ENCODE data around the gene CNPY4.

The CNPY4 gene

GRCh38 chr7:100148559-100149328, 29.3 kb downstream of the CNPY4 start, which contains the start of gene LAMTOR4:
Gene LAMTOR4 (plus strand): TSS chr7:100148918. CDS start chr7:100148973, 55 bp downstream.
- DNase-seq (ENCODE audit: low read depth in 3 of 3) = peak; percentile 95 to 98 (median 97)

DNA sequence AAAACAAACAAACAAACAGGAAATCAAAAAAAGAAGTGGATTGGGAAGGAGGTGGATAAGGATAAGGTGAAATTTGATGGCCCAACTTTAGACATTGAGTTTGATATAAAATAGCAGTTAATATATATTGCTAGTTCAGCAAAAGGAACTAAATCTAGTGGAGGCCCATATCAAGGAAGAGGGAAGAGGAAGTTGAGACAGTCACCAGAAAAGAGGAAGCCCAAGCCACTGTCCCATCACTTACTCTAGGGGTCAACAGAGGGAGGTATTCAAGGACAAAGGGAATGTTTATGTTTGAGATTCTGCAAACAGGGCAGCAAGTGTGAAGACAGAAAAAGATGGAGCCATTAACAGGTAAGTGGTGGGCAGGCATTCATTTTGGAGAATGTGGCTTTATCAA, 33.0 kb downstream of the CNPY4 start:
- DNase-seq (ENCODE audit: low read depth in 3 of 3) = no peak

GRCh38 chr7:100152937-100153666, 33.7 kb downstream of the CNPY4 start:
- no peak for DNase-seq (ENCODE audit: low read depth in 3 of 3)

DNA sequence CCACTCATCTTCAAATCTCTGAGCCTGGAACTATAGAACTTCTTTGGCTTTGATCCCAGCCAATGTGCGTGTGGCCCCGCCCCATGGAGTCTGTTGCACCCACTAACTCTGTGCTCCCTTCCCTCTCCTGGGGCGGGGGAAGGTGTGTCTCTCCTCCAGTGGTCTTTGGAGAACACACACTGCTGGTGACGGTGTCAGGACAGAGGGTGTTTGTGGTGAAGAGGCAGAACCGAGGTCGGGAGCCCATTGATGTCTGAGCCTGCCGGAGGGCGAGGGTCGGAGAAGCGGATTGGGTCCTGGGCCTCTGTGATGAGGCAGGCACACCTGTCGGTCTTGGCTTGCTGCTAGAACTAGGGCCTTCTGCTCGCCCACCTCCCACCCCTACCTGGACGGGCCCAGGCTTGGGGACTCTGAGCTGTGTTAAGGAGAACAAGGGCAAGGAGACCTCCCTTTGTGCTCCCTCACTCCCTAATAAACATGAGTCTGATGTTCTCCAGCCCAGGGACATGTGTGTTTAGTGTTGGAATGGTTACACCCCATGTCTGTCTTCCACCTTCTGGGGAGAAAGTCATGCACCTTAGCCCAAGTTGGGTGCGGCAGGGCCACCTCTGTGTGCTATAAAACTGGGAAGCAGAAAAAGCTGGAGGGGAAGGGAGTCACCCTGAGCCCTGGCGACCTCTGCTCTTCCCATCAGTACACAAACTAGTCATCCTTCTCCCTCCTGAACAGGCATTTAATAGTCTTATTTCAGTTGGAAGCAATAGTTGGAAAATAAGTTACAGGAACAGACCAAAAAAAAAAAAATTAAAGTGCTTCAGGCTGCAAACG, 34.5 kb downstream of the CNPY4 start:
- no peak for DNase-seq (ENCODE audit: low read depth in 3 of 3)

- DNase-seq (ENCODE audit: low read depth in 3 of 3) = no peak
These were observed 35.4 kb downstream of the CNPY4 start for GRCh38 chr7:100154651-100155491.

DNA sequence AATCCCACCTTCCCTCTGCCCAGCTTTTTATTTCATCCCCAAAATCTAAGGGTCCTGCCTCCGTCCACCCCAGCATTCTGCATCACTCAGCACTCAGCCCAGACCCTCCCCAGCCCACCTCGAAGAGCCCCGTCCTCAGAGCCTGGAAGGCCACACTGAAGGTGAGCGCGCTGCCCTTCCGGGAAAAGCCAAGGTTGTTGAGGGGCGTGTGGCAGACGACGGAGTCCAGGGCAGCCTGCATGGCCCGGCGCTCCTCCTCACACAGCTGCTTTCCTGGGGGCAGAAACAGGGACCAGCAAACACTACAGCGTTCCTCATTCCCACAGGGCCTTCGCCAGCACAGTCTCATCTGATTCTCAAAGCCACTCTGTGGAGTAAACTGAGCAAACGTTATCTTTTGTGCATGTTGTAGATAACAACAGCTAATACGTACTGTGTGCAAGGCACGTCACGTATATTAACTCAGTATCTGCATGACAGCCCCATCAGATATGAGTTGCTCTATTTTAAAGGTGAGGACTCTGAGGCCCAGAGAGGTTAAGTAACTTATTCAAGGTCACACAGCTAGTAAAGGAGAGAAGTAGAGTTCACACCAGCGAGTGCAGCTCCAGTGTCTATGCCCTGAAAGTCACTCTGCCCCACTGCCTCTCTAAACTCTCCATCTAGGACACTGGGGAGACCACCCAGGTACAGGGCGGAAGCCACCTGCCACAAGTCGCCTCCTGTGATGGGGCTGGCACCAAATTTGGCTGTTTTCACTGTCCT, 36.3 kb downstream of the CNPY4 start:
- DNase-seq (ENCODE audit: low read depth in 3 of 3) = no peak

DNA sequence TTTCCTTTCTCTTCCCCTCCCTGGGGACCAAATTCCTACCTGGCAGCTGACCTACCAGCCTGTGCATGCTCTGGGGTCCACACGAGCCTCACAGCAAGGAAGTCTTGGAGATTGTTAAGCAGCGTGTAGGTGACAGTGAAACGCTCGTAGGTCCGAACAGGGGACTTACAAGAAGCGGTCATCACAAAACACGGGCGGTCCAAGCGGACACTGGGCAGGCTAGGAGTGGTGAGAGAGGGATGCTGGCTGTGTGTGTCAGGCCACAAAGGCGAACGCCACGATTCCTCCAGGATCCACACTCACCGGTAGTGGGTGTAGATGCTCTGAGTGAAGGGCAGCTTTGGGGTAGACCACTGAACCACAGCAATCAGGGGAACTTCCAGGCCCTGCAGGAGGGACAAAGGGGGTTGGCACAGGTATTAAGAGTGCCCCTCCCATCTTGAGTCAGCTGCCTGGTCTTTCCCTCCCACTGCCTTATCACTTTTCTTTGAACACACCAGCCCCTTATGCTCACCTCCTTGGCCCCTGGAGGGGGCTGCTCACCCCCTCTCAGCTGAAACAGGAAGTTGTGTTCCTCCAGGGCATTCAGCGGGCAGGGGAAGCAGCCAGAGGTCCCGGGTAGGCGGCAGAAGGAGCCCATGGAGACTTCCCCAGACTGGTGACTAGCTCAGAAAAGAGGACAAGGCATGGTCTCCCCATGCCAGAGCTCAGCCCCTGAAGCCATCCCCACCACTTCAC, 37.1 kb downstream of the CNPY4 start:
- no peak for DNase-seq (ENCODE audit: low read depth in 3 of 3)

DNA sequence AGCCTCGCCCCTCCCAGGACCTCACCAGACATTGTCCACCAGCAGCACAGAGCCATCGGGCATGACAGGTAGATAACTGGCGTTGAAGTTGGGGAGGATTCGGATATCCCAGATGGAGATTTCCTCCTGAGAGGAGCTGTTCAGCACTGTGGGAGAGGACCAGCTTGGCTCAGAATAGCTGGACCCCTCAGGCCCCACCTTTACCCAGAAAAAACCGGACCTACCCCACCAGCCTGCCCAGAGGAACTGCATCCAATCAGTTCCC, 37.6 kb downstream of the CNPY4 start:
- no peak for DNase-seq (ENCODE audit: low read depth in 3 of 3)

DNA sequence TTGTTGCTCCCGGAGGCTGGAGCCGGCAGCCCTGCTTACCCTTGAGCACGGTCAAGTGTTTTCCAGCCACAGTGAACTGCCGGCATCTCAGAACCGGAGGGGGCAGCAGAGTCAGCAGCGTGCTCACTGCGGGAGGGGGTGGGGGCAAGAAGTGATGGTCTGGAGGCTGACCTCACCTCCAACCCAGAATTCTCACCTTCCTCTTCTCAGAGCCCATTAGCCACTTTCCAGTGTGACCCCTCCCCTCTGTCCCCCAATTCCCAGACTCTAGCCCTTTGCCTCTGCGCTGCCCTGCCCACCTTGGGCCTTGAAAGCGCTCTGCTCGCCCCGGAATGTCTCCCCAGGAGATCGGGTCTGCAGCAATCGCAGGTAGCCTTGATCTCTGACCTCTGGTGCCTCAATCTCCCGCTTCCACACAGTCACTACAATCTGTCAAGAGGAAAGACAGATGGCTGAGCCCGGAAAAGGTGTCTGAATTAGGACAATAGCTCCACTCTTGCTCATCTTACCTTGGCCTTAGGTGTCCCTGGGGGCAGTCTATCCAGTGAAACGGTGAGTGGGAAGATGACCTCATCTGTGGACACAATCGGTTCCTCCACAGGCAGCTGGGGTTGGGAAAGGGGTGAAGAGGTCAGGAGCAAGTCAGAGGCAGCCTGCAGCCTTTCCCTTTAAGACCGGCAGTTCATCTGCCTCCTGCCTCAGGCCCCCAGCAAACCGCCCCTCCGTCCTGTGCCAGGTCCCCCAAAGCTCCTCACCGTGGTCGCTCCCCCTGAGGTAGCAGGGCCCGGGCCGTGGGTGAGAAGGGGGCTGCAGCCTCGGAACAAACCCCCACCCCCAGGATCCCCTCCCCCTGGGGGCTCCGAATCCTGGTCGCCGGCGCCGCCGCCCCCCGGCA, 38.1 kb downstream of the CNPY4 start:
- DNase-seq (ENCODE audit: low read depth in 3 of 3) = no peak

- peak; percentile 80 to 95 (median 84) for DNase-seq (ENCODE audit: low read depth in 3 of 3)
These were observed 39.0 kb downstream of the CNPY4 start, which contains the start of gene TRAPPC14 for GRCh38 chr7:100158229-100159098. Gene TRAPPC14 (minus strand): TSS chr7:100158723. CDS start chr7:100158499, 224 bp downstream.

- no peak for DNase-seq (ENCODE audit: low read depth in 3 of 3)
These were observed 39.7 kb downstream of the CNPY4 start for GRCh38 chr7:100159099-100159623.

GRCh38 chr7:100160067-100160466, 40.6 kb downstream of the CNPY4 start:
- DNase-seq (ENCODE audit: low read depth in 3 of 3) = no peak

- DNase-seq (ENCODE audit: low read depth in 3 of 3) = no peak
These were observed 43.6 kb downstream of the CNPY4 start for GRCh38 chr7:100163006-100163531.

- no peak for DNase-seq (ENCODE audit: low read depth in 3 of 3)
These were observed 44.4 kb downstream of the CNPY4 start for GRCh38 chr7:100163871-100164270.

GRCh38 chr7:100166317-100166940, 47.0 kb downstream of the CNPY4 start:
- no peak for DNase-seq (ENCODE audit: low read depth in 3 of 3)

DNA sequence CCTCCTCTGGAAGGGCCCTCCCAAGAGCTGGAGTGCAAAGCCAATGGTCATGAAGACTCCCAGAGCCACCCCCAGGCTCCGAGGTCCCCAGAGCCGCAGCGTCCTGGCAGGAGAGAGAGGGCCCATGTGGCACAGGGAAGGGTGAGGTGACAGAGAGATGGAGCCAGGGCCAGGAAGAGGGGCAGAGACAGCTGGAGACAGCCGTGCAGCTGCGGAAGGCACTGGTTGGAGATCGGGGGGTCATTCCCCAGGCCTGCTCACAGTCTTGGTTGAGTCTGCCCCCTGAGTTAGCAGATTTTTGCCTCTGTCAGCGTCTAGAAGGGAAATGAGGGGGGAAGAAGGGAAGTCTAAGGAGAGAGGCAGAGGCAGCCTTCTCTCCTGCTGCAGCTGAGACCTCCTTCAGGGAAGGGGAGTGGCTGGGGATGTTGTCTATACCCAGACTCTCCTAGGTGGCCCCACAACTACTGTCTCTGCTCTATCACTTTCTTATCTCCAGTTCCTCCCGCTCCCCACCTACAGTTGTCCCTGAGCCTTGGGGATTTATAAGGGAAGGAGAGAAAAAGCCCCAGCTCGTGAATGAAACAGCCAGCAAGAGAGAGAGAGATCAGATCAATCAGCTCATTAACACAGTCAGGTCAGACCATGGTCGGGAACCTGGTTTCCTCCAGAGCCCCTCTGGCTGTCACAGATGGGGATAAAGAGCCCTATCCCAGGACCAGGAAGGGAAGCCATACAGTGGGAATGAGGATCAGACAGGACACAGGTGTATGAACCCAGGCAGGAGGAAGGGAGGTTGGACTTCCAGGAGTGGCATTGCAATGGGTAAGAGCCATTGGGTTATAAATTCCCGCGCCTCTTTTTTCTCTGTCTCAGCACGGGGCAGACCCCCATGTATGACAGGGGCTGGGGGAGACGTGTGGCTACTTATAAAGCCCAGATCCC, 47.8 kb downstream of the CNPY4 start:
- no peak for DNase-seq (ENCODE audit: low read depth in 3 of 3)
